Stimulated activated CD8-positive, alpha-beta memory T cell treated with anti-CD3 and anti-CD28 coated beads, Interleukin-15, amount 100 ng/mL, for 24 hours (primary cell): ENCODE results near the gene IL15RA.
"Not testable (repeated sequence)": the region's sequence is repeated elsewhere in the genome, so short reads cannot be mapped to it uniquely, and the experiment has no call there.

Source experiments
- DNase-seq: peaks from one replicate; pipeline ENCODE4 v3.0.0-alpha.2; 2020; ENCODE audit warnings: low read depth

Gene IL15RA

DNA sequence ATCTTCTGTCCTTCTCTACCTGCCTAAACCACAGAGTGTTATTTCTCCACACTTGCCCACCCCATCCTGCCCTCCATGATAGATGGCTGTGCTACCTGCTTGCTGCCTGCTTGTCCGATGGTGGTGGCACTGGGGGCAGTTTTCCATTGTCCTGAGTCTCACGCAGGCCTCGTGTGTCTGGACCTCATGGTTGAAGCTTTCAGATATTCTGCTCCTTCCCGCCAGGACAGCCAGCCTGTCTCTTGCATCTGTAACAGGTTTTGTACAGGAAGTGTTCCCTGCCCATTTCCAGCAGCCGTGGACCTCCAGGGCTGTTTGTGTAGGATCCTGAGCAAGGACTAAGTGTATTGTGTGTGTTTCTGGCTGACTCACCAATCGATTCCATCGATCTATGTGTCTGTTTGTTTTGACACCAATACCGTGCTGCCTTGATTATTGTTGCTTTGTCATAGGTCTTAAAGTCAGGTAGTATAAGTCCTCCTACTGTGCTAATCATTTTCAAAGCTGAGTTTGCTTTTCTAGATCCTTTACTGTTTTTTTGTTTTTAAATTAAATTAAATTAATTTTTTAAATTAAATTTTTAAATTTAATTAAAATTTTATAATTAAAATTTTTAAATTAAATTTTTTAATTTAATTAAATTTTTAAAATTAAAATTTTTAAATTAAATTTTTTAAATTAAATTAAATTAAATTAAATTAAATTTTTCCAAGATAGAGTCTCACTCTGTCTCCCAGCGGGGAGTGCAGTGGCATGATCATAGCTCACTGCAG is 8.5 kb downstream of the IL15RA start:
- DNase-seq: no peak

- no peak for DNase-seq
These were observed 9.2 kb downstream of the IL15RA start for GRCh38 chr10:5968037-5968680.

GRCh38 chr10:5965266-5965665 is 12.1 kb downstream of the IL15RA start:
- no peak for DNase-seq

DNA sequence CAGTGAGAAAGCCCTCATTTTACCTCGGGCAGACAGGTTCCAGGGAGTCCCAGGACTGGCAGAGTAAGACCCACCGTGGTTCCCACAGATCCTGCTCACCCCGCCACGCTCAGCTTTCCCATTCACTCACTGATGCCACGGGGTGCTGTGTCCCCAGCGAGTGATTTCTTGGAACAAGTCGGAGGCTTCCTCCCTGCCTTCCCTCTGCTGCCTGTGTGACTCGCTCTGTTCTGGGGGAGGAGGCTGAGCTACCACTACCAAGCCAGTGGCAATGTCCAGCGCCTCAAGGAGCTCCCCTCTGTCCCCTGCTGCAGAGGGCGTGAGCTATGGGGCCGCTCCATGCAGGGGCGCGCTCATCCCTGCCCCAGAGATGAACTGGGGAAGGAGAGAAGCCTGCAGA is 12.6 kb downstream of the IL15RA start:
- DNase-seq: no peak

- no peak for DNase-seq
These were observed 13.8 kb downstream of the IL15RA start for GRCh38 chr10:5963591-5963990.

- no peak for DNase-seq
These were observed 14.3 kb downstream of the IL15RA start for GRCh38 chr10:5963071-5963470.

- DNase-seq: not testable (repeated sequence)
These were observed 14.9 kb downstream of the IL15RA start for GRCh38 chr10:5962358-5962940.

DNA sequence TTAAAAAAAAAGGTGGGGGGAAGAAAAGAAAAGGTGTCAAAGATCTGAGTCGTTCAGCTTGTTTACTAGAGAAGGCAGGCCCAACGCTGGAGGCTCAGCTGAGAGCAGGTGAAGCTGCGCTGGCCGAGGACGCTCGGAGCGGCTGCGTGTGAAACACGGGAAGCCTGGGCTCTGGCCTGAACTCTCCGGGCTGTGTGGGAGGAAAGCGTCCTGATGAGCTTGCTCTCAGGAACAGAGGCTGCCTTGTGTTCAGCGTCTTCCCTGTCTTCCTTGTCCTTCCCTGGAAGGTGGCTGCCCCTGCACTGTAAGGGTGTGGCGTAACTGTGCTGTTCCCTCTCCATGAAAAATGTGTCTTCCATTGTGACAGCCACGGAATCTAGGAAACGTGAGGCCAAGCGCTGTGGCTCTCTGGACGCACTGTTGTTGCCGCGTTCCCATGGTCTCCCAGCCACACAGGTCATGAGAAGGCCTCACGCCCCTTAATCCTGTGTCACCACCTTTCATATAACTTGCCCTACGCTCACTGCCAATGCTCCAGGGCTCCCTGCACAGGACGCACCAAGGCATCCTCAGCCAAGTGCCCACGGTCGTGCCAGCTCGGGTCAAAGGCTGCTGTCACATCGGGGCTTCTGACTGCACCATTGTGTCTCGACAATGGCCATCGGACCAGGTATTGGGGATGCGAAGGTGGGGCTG is 15.8 kb downstream of the IL15RA start:
- no peak for DNase-seq

DNA sequence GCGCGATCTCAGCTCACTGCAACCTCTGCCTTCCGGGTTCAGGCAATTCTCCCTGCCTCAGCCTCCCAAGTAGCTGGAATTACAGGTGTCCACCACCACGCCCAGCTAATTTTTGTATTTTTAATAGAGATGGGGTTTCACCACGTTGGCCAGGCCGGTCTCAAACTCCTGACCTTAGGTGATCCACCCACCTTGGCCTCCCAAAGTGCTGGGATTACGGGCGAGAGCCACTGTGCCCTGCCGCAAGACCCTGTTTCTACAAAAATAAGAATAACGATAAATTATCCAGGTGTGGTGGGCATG is 16.4 kb downstream of the IL15RA start:
- not testable (repeated sequence) for DNase-seq

GRCh38 chr10:5960070-5960972 is 17.0 kb downstream of the IL15RA start:
- no peak for DNase-seq

DNA sequence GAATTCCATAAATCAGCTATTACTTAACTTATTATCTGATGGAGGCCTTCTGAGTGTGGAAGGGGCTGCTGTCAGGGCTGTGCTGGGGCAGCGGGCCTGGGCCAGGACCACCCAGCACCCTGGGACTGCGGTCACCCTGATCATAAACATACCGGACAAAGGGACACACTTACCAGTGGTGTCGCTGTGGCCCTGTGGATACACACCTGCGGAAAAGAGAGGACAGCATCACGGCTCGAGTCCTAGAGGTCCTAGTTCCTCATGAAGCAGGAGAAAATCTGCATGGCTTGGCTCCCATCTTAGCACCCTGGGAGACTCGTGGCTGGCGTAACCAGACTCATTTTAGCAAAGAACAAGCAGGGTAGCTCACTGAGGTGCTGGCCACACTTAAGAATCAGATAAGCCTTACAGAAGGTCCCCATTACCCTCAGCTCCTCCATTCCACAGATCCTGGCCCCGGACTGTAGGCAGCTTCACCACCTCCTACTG is 17.7 kb downstream of the IL15RA start:
- no peak for DNase-seq

- no peak for DNase-seq
These were observed 18.2 kb downstream of the IL15RA start for GRCh38 chr10:5959142-5959541.

DNA sequence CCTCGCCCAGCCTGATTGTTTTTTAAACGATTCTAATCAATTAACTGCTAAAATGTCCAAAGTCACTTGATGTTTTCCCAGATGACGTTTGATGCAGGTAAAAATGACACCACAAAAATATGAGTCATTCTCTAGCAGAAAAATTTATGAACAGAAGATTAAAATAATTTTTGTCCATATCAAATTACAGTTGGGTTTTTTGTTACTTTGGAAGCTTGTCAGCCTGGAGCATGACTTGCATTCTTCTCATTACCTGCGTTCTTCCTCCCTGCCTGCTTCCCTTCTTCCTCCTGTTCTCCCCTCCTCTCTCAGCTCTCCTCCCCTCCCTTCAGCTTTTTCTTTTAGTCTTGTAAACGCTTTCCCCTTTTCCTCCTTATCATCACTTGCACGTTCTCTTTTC is 18.7 kb downstream of the IL15RA start:
- no peak for DNase-seq

DNA sequence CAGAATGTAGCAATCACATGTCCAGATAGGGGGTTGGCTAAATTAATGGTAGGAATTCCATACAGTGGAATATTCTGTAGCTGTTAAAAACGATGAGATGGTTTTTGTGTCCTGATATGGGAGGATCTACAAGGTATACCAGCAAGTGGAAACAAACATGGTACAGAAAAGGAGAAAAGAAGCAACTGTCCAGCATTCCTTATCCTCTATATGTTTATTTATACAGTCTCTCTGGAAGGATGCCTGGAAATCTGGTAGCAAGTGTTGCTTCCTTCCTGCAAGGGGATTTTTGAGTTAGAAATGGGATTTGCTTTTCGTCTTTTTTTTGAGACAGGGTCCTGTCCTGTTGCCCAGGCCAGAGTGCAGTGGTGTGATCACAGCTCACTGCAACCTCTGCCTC is 19.3 kb downstream of the IL15RA start:
- no peak for DNase-seq

DNA sequence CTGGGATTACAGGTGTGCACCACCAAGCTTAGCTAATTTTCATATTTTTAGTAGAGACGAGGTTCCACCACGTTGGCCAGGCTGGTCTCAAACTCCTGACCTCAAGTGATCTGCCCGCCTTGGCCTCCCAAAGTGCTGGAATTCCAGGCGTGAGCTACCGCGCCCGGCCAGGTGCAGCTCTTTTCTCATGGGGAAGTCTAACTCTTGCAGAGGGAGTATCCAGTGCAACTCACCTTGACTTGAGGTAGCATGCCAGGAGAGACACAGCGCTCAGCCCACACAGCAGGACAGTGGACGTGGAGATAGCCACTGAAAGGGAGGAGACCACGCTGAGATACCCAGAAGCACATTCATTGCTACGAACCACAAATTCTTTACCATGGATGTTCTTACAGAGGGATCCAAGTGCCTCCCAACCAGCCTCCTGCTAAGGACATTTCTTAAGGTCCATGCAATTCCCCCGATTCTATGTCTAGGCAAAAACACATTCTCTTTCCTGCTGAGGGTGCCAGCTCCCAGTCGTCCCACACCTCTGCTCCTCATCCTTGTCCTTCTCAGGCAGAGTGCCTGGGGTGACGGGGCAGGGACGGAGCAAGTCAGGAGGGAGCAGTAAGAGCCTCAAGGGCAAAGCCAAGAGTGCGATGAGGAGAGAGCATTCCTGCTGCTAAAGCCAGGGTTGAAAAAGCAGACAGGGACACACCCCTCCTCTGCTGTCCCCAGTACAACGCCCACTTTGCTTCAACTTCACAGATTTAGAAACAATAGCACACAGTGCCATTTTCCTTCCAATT is 21.0 kb downstream of the IL15RA start:
- no peak for DNase-seq

- DNase-seq: no peak
These were observed 23.7 kb downstream of the IL15RA start for GRCh38 chr10:5953676-5954075.

DNA sequence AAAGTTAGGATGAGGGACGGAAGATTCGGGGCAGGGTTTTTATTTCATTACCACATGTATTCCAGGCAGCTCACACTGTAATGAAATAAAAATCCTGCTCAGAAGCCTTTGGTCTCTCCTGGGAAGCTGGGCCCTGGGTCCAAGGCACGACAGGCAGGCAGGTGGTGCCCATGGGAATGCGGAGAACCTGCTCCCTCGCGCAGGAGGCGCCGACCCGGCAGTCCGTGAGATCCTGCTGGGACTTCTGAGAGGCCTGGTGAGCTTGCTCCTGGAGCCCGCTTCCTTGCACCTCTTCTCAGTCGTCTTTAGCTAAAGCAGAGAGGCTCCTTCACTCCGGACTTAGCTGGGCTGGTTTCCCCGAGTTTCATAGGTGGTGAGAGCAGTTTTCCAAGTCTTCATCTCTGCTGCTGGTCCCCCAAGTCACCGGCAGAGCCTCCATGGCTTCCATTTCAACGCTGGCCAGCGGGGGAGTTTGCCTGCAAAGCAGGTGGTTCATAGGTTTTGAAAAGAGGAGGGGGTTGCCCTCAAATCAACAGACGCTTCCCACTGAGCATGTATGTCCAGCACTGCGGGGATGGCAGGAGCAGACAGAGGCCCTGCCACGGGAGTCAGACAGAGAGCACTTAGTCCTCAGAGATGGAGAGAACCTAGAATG is 24.5 kb downstream of the IL15RA start:
- DNase-seq: no peak

GRCh38 chr10:5951721-5952407 is 25.5 kb downstream of the IL15RA start:
- DNase-seq: no peak

DNA sequence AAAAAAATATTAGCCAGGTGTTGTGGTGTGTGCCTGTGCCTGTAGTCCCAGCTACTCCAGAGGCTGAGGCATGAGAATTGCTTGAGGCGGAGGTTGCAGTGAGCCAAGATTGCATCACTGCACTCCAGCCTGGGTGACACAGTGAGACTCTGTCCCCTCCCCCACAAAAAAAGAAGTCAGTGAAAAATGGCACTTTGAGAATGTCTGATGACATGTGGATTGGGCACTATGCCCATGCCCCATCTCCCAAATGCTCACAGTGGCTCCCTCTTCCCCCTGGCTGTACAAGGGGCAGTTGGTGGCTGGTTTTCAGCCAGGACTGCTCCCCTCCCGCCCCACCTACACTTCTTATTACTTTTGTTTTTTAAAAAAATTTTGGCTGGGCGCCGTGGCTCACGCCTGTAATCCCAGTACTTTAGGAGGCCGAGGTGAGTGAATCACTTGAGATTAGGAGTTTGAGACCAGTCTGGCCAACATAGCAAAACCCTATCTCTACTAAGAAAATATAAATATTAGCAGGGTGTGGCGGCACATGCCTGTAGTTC is 26.1 kb downstream of the IL15RA start:
- no peak for DNase-seq
